Adrenal gland (tissue), 12 donors: ENCODE results near the gene ARID3C. TPM values are rescaled to one million over a fixed set of nuclear protein-coding genes. Genes with fewer than 3 reads are reported as not detected.

ENCODE experiments used
- DNase-seq, 7 donors: peaks; one replicate each; pipeline ENCODE4 v3.0.0-alpha.2; 2019 to 2020
- H3K27ac ChIP-seq, 5 donors: fragments of 200-600 bp; sonication (generic) in 4 of 5; 1 replicate in 3 of 5; 2 replicates in 2 of 5; pipeline versions ENCODE4 v1.5.1 to v1.8.0; 2016 to 2020; ENCODE audit warnings: mild to moderate bottlenecking in 1 of 5
- H3K27me3 ChIP-seq: fragments of 200-600 bp; 2 replicates; pipeline ENCODE4 v1.8.0; 2021
- H3K36me3 ChIP-seq, 2 donors: fragments of 200-600 bp; replicated peaks in 1 of 2; 1 replicate in 1 of 2; 2 replicates in 1 of 2; pipeline versions ENCODE4 v1.5.1 to v1.8.0; 2018 to 2022
- H3K4me1 ChIP-seq, 2 donors: fragments of 200-600 bp; replicated peaks in 1 of 2; 1 replicate in 1 of 2; 2 replicates in 1 of 2; pipeline versions ENCODE4 v1.5.1 to v1.8.0; 2018 to 2021
- H3K4me3 ChIP-seq, 4 donors: fragments of 200-600 bp; sonication (generic) in 3 of 4; one replicate each; pipeline ENCODE4 v1.5.1; 2016 to 2018
- H3K9me3 ChIP-seq, 3 donors: fragments of 200-600 bp; sonication (generic) in 1 of 3; replicated peaks in 1 of 3; 1 replicate in 2 of 3; 2 replicates in 1 of 3; pipeline versions ENCODE4 v1.5.1 to v1.8.0; 2016 to 2021
- CTCF ChIP-seq, 6 experiments: fragments of 450-650 bp in 4 of 6; fragments of 200-600 bp in 2 of 6; sonication (generic) in 1 of 6; IDR thresholded peaks; 1 replicate in 5 of 6; 2 replicates in 1 of 6; pipeline versions ENCODE4 v1.5.1 to v1.8.0; 2016 to 2021; ENCODE audit warnings: antibody characterized with exemption in 6 of 6, mild to moderate bottlenecking in 2 of 6, moderate library complexity in 1 of 6
- POLR2A ChIP-seq, 2 donors: fragments of 450-650 bp; IDR thresholded peaks; one replicate each; pipeline ENCODE4 v1.6.1; 2017; ENCODE audit warnings: antibody characterized with exemption in 2 of 2, mild to moderate bottlenecking in 2 of 2, moderate library complexity in 1 of 2
- WGBS, 4 donors: extraction: QIAGEN DNeasy Blood & Tissue Kit in 2 of 4; methylation state at CpG; one replicate each; pipeline versions ENCODE4 v1.1.5 to v1.1.7; 2013 to 2017; 5-methylcytosine and 5-hydroxymethylcytosine counted together
- intact Hi-C, 2 donors: fragments of 100-400 bp; cut with DNase I; formaldehyde crosslinking; loops; one replicate each; pipeline versions ENCODE4 v1.14.1 to v1.15.0; 2022 to 2023
- polyA plus RNA-seq, 3 donors: library from polyadenylated mRNA; stranded (reverse); fragments of 200-250 nt in 2 of 3; fragments of 350-450 nt in 1 of 3; fragmentation: Illumina TruSeq in 1 of 3; extraction: RNeasy Lipid Tissue Mini Kit (QIAGEN cat#74804) in 1 of 3; gene quantifications; one replicate each; pipeline ENCODE4 v1.2.3, GENCODE V29; 2013 to 2014
- total RNA-seq, 9 donors: library from RNA; depleted of rRNA in 4 of 9; stranded (reverse); fragments of >200 nt in 4 of 9; fragments of 120-200 nt in 1 of 9; fragmentation: NEBNext Ultra II Directional in 1 of 9; extraction: Animal tissue kit (Norgen Biotek cat#: 25700) in 1 of 9; gene quantifications; one replicate each; pipeline versions ENCODE4 v1.1.0 to v1.2.4, GENCODE V29; 2013 to 2023
- donor health status: healthy with polysubstance abuse.
- donor health status: Bipolar disorder and iron deficiency.
- donor health status: DM: yes; HTN: yes; CAD: no.
- donor health status: DM: no; HTN: no; CAD: no.
- donor health status: DM: no; HTN: no; CAD: no.
- donor health status: DM: yes; HTN: yes; CAD: no.

Gene ARID3C
- total and polyA plus RNA-seq, 12 donors, result not detected

- H3K9me3 ChIP-seq, result no peaks in the 10 kb centered on the region
- intact Hi-C loops, result no loop called here
- H3K4me1 ChIP-seq, result peaks cover 6 to 17% of the 10 kb centered on the region in 2 donors
- H3K27ac ChIP-seq, result peak within 1 kb of the TSS in 2 of 5 donors; percentile 12 to 51
- peak within 1 kb of the TSS in 2 of 4 donors; percentile 64 to 96 for H3K4me3 ChIP-seq
- TF ChIP-seq CTCF (IDR thresholded peaks at IDR 0.05) (peak in 1 of 6 experiments; percentile 2), POLR2A (IDR thresholded peaks at IDR 0.05) (peak; percentile 28 to 45)
- peaks cover 0 to 29% of the 10 kb centered on the region in 2 donors for H3K36me3 ChIP-seq
- WGBS, 4 donors, result 3 to 11% (median 5%) methylated on average over 12 to 43 of the region's 43 CpGs
- peaks cover 30% of the 10 kb centered on the region for H3K27me3 ChIP-seq
- peak; percentile 90 to 99 (median 96) for DNase-seq
Measured at GRCh38 chr9:34620061-34620994, 8.5 kb downstream of the ARID3C start, which contains the start of gene DCTN3. Gene DCTN3 (minus strand): TSS chr9:34620495. CDS start chr9:34620464, 31 bp downstream.

- Histone ChIP-seq H3K36me3 (peaks cover 0 to 47% of the 10 kb centered on the region in 2 donors), H3K27me3 (no peaks in the 10 kb centered on the region), H3K4me1 (peaks cover 12 to 25% of the 10 kb centered on the region in 2 donors), H3K9me3 (no peaks in the 10 kb centered on the region), H3K4me3 (no peak overlapping the region), H3K27ac (no peak overlapping the region)
- TF ChIP-seq POLR2A (IDR thresholded peaks at IDR 0.05) (no peak), CTCF (IDR thresholded peaks at IDR 0.05) (no peak)
- DNase-seq, result no peak
- intact Hi-C loops, result no loop called here
- WGBS, 4 donors, result 93 to 100% (median 100%) methylated on average over 1 to 2 of the region's 2 CpGs
Measured at GRCh38 chr9:34615132-34615531, 13.7 kb downstream of the ARID3C start.

DNA sequence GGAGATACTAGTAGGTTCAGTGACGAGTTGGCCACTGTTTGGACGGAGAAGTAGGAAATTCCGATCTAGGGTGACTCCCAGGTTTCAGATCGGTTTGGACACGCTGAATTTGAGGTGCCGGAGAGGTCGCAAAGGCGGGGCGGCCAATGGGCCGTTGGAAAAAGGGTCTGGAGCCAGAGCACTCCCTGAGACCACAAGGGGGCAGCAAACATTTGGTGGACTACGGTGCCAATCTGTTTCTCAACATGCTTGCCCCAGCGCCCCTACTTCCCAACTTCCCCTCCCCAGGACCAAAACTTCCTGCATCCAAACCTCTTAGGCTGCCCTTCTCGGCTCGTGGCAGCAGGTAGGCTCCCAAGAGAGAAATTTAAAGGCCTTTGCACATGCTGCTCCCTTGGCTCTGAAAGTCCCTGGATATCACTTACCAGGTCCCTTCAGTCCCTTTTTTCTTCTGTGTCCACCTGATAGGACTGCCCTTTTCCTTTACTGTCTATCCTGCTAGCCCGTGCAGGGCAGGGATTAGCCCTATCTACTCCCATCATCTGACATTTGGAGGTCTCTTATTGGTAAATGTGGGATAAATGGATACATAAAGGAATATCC, 16.0 kb downstream of the ARID3C start:
- 1 to 3% (median 2%) methylated on average over 13 to 15 of the region's 15 CpGs for WGBS, 4 donors
- Histone ChIP-seq H3K27me3 (no peaks in the 10 kb centered on the region), H3K4me3 (peak overlapping the region in 2 of 4 donors; percentile 72 to 82), H3K4me1 (peaks cover 6 to 15% of the 10 kb centered on the region in 2 donors), H3K36me3 (peaks cover 0 to 40% of the 10 kb centered on the region in 2 donors), H3K9me3 (no peaks in the 10 kb centered on the region), H3K27ac (peak overlapping the region in 3 of 5 donors; percentile 68 to 87 (median 70))
- DNase-seq, result peak; percentile 67 to 88 (median 81)
- intact Hi-C loops, result no loop called here
- TF ChIP-seq POLR2A (IDR thresholded peaks at IDR 0.05) (no peak), CTCF (IDR thresholded peaks at IDR 0.05) (peak; percentile 71 to 84 (median 78))
